T-helper 22 cell (primary cell): ENCODE measurements around the gene OR9I1.

Experiments
- DNase-seq: peaks from one replicate; pipeline ENCODE4 v3.0.0-alpha.2; 2020; ENCODE audit warnings: low read depth

OR9I1 gene

DNA sequence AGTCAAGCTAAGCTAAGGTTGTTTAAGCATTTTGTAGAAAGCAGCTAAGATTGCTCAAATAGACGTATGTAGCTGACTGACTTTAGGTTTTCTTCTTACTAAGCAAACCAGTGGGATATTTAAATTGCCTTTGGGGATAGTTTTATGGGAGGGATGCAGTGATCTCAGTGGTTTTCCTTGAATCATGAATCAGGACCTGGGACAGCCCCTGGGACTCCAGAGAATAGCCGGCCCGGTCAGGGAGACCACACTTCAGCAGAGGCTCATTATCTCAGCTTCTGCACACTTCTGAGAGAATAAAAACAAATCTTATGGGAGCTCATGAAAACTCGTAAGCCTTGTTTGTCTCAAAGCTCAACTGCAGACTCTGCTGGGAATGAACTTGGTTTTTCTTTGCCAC, at the start of gene OR9I1:
Gene OR9I1, minus strand, starts transcription at position 62 of the 400 bp plus-strand sequence. CDS start 6,086 bp downstream, outside the sequence.
- DNase-seq, result no peak

- DNase-seq, result no peak
Observed at GRCh38 chr11:58165504-58166106, 40.3 kb upstream of the OR9I1 start.

- DNase-seq, result no peak
Observed at GRCh38 chr11:58164990-58165389, 39.7 kb upstream of the OR9I1 start.

DNA sequence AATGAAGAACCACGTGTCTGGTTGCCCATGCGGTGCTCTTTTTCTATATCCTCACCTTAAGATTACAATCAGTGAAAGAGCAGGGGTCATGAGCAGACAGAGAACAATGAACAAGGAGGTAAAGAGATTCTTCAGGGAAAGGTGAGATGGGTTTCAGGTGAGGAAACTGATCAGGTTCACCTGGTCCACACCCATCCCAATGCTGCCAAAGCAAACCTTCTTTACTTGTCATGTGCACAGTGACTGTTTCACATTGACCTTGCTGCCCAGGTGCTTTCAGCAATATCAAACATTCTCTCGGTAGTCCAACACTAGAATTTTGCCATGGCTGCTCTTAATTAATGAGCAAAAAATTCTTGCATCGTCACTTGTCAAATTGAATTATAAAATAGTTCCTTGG, 39.1 kb upstream of the OR9I1 start:
- no peak for DNase-seq

- no peak for DNase-seq
Observed at GRCh38 chr11:58152781-58153180, 27.5 kb upstream of the OR9I1 start.

DNA sequence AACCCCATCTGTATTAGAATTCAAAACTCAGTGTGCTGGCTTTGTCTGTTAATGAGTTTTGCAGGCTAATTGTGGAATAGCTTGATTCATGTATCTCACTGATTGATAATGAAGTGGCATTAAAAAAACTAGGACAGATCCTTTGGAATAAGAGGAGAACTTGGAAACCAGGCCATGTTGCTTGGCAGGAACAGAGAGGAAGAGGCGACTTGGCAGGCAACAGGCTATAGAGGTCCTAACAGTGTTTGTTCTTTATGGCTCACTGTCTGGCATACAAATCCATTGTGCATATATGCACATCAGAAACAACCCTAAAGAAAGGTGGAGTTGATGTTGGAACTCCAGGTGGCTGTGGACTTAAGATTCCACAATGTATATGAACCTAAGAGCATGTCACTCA, 17.4 kb upstream of the OR9I1 start:
- DNase-seq, result no peak

DNA sequence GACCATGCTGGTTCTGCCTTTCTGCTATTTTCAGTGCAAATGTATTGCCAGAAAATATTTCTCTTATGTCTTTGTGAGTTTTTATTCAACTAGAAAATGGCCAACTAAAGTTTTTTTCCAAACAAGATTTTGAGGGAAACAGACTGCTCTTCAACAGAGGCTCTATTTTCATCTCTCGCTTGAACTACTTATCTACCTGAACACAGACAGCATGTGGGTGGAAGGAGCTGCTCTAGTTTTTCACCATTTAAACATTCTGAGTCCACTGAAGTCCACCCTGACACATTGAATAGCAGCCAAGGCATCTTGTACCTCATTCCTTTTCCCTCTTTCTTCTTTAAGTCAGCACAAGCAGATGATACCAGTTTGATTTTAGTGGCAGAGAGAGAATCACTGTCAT, 9.8 kb upstream of the OR9I1 start:
- no peak for DNase-seq

GRCh38 chr11:58134151-58134550, 8.8 kb upstream of the OR9I1 start:
- no peak for DNase-seq

GRCh38 chr11:58133309-58134076, 8.2 kb upstream of the OR9I1 start:
- no peak for DNase-seq

DNA sequence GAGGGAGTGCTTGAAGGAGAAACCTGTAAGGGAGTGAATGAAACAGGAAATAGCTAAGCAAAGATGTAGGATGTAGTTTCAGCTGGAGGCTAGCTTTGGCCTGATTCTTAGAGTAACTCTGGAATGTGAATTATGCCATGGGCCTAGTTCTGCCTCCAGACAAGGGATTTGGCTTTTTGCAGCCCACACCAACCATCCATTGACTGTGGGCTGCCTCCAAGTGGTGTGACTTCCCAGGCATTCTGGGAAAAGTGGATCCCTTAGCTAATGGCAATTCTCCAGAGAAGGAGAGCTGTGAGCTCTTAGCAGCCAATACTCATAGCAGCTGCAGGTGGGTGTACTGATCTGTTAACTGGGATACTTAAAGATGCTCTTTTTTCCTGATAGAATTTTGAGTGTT, 2.0 kb upstream of the OR9I1 start:
- no peak for DNase-seq

GRCh38 chr11:58121096-58121495, 4.2 kb downstream of the OR9I1 start:
- no peak for DNase-seq

DNA sequence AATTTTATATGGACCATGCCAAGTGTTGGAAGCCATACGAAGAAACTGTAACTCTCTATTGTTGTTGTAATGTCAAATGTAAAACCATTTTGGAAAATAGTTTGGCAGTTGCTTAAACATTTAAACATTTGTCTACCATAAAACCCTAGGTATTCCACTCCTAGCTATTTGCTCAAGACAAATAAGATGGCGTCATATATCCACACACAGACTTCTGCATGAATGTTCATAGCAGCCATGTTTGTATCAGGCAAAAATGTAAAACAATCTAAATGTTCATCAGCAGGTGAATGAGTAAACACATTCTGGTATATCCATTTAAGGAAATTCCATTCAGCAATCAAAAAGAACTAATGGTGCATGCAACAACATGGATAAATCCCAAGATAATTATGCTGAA, 27.9 kb downstream of the OR9I1 start:
- DNase-seq, result no peak

DNA sequence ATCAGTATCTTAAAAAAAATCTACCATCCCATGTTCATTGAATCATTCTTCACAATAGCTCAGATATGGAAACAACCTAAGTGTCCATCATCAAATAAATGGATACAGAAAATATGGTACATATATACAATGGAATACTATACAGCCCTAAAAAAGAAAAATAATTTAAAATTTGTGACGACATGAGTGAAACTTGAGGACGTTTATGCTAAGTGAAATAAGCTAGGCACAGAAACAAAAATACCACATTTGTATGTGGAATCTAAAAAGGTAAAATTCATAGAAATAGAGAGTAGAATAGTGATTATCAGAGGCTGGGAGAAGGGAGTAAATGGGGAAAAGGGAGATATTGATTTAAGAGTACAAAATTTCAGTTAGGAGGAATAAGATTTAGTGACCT, 38.8 kb downstream of the OR9I1 start:
- no peak for DNase-seq

DNA sequence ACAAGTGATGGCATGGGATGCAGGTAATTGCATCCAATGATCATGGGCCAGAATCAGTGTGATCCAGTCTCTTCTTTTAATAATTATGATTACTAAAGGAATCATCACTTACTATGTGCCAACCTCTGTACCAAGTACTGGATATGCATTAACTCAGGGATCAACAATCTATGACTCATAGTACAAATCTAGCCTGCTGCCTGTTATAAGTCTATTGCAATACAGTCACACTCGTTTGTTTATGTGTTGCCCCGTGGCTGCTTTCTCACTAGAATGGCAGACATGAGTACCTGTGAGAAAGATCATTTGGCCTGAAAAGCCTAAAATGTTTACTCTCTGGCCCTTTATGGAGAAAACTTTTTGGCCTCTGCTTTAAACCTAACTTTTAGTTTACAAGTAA, 49.5 kb downstream of the OR9I1 start:
- DNase-seq, result no peak

DNA sequence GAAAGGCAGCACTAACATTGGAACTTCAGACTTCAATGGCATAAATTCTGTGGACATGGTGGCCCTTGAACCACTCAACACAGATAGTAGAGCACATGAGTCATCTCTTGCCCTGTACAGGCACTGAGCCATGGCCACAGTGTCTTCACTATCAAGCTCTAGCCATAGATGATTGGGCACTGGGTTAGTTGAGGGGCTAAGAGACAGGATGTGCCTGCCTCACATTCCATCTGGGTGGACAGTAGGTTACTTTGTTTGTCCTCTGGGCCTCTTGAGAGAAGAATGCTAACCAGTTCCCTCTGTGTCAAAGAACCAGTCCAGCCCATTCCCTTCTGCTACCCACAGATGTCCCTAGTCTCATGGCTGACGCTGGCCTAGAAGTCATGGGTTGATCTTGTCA, 54.7 kb downstream of the OR9I1 start:
- DNase-seq, result no peak

GRCh38 chr11:58068655-58069054, 56.7 kb downstream of the OR9I1 start:
- DNase-seq, result no peak

DNA sequence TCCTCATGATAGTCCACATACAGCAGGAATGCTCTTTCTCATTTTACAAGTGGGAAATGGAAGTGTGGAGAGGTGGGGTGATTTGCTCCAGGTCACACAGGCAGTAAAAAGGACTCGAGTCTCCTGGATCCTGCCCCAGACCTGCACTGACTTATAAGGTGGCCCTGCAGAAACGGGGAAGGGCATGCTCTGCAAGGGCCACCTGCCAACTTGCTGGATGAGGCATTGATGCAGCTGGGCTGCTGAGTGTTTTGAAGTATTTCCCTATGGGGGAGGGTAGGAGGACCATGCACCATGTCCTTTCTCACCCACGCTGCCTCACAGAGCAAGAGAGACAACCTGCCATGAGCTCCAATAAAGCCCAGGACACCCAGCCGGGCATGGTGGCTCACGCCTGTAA, 57.6 kb downstream of the OR9I1 start:
- DNase-seq, result no peak
